ENCODE measurements around the gene MOV10L1.

MOV10L1 gene

GRCh38 chr22:50053861-50054260 lies 35.9 kb upstream of the MOV10L1 start:
- DNase-seq (ENCODE audit: insufficient read length, low spot score) (no peak), FAIRE-seq (no peak)
- no peak for TF ChIP-seq POLR2A (IDR thresholded peaks at IDR 0.05; ENCODE audit: low read depth, low read length)

GRCh38 chr22:50056214-50056972 lies 33.4 kb upstream of the MOV10L1 start:
- no peak for DNase-seq (ENCODE audit: insufficient read length, low spot score)
- TF ChIP-seq POLR2A (IDR thresholded peaks at IDR 0.05; ENCODE audit: low read depth, low read length) = no peak
- FAIRE-seq = no peak

DNA sequence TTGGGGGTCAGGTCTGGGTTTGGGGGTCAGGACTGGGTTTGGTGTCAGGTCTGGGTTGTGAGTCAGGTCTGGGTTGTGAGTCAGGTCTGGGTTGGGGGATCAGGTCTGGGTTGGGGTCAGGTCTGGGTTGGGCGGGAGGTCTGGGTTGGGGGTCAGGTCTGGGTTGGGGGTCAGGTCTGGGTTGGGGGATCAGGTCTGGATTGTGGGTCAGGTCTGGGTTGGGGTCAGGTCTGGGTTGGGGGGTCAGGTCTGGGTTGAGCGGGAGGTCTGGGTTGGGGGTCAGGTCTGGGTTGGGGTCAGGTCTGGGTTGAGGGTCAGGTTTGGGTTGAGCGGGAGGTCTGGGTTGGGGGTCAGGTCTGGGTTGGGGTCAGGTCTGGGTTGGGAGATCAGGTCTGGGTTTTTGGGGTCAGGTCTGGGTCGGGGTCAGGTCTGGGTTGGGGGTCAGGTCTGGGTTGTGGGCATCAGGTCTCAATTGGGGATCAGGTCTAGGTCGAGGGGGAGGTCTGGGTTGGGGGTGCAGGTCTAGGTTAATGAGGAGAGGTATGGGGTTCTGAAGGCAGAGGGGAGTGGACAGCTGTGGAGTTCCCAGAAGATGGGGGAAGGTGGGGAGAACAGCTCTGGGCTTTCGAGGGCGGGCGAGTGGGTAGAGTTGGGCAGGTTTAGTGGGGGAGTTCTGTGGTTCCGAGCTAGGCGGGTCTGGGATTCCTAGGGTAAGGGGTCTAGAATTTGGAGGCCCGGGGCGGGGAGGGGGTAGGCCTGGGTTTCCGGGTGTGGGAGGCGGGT lies 32.3 kb upstream of the MOV10L1 start:
- TF ChIP-seq POLR2A (IDR thresholded peaks at IDR 0.05; ENCODE audit: low read depth, low read length) = no peak
- no peak for DNase-seq (ENCODE audit: insufficient read length, low spot score)
- FAIRE-seq = no peak

GRCh38 chr22:50058061-50058905 lies 31.5 kb upstream of the MOV10L1 start, which contains the start of gene TTLL8:
Gene TTLL8, minus strand, starts transcription at chr22:50058298.
- DNase-seq (ENCODE audit: insufficient read length, low spot score) (no peak), FAIRE-seq (no peak)
- TF ChIP-seq POLR2A (IDR thresholded peaks at IDR 0.05; ENCODE audit: low read depth, low read length) = no peak

GRCh38 chr22:50058906-50059880 lies 30.6 kb upstream of the MOV10L1 start:
- peak; percentile 45 for DNase-seq (ENCODE audit: insufficient read length, low spot score)
- no peak for TF ChIP-seq POLR2A (IDR thresholded peaks at IDR 0.05; ENCODE audit: low read depth, low read length)

GRCh38 chr22:50059881-50060262 lies 29.9 kb upstream of the MOV10L1 start:
- no peak for TF ChIP-seq POLR2A (IDR thresholded peaks at IDR 0.05; ENCODE audit: low read depth, low read length)
- FAIRE-seq (no peak), DNase-seq (ENCODE audit: insufficient read length, low spot score) (no peak)

More at GRCh38 chr22:50058906-50059880, 30.6 kb upstream of the MOV10L1 start:
- no peak for FAIRE-seq

DNA sequence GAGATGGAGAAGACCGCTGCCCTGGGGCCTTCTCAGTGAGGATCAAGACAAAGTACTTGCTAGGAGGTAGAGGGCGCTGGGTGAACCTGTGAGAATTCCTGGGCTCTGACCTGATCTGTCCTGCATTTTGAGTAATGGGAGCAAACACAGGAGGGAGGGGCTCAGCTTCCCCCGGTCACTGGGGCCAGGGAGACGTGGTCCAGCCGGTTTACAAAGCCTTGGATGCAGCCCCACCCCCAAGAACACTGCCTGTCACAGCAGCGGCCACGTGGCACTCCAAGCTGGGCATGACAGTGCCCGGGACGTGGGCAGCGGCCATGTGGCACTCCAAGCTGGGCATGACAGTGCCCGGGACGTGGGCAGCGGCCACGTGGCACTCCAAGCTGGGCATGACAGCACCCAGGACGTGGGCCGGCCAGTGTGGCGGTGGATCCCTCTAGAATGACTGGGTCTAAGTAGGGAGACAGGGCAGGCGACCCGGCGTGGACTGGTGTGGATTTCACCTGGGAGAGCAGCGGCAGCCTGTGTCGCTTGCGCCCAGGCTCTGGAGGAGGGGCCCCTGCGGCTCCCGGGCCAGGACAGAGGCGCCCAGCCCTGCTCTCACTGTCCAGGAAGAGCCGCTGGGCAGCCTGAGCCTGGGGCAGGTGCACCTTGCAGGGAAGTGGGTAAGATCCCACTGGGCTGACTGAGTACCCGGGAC lies 29.2 kb upstream of the MOV10L1 start:
- FAIRE-seq = no peak
- no peak for DNase-seq (ENCODE audit: insufficient read length, low spot score)
- TF ChIP-seq POLR2A (IDR thresholded peaks at IDR 0.05; ENCODE audit: low read depth, low read length) = no peak

GRCh38 chr22:50061141-50061823 lies 28.5 kb upstream of the MOV10L1 start:
- DNase-seq (ENCODE audit: insufficient read length, low spot score) (no peak), FAIRE-seq (no peak)
- no peak for TF ChIP-seq POLR2A (IDR thresholded peaks at IDR 0.05; ENCODE audit: low read depth, low read length)

DNA sequence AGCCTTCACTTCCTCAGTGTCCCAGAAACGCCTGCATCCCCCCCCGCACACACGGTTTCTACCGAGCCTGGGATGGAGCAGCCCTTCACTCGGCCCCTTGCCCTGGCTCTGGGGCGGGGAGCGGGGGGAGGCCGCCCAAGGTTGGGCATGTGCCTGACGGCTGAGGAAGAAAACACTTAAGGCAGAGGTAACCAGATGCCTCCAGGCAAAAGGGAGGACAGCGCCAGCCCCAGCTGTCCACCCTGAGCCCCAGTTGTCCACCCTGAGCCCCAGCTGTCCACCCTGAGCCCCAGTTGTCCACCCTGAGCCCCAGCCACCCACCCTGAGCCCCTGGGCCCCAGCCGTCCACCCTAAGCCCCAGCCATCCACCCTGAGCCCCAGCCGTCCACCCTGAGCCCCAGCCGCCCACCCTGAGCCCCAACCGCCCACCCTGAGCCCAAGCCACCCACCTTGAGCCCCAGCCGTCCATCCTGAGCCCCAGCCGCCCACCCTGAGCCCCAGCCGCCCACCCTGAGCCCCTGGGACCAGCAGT lies 27.9 kb upstream of the MOV10L1 start:
- no peak for FAIRE-seq
- no peak for TF ChIP-seq POLR2A (IDR thresholded peaks at IDR 0.05; ENCODE audit: low read depth, low read length)
- DNase-seq (ENCODE audit: insufficient read length, low spot score) = no peak

DNA sequence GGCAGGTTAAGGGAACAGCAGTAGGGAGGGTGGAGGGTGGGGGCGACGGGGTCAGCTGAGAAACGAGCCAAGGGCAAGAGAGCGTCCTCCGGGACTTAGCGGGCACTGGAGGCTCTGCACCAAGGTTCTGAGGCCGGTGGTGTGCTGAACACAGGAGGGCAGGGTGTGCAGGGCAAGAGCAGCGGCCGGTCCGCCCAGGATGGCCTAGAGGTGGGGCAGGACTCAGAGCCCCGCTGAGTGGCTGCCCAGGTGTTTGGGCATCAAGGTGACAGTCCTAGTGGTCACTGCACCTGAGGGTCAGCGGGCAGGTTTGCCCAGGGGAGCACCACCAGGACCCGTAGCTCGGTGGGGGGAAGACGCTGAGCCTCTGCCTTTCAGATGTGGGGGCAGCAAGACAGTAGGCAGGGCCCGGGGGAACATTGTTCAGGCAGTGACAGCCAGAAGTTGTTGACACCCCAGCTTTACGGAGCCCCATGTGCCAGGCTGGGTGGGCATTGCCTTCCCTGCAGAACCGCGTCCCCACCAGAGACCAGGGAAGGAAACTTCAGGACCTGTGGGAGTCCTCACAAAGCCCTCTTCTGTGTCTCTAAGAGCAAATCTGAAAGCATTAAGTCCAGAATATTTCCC lies 27.2 kb upstream of the MOV10L1 start:
- DNase-seq (ENCODE audit: insufficient read length, low spot score) (no peak), FAIRE-seq (no peak)
- no peak for TF ChIP-seq POLR2A (IDR thresholded peaks at IDR 0.05; ENCODE audit: low read depth, low read length)

All from H54 (cell line).